Stimulated activated CD8-positive, alpha-beta memory T cell treated with anti-CD3 and anti-CD28 coated beads, Interleukin-7, amount 100 ng/mL, for 24 hours (primary cell): ENCODE results near the gene VCY.
"Not testable (repeated sequence)": the region's sequence is repeated elsewhere in the genome, so short reads cannot be mapped to it uniquely, and the experiment has no call there.

Experiments used
- DNase-seq: peaks from one replicate; pipeline ENCODE4 v3.0.0-alpha.2; 2020; ENCODE audit warnings: low read depth

VCY gene

GRCh38 chrY:13986373-13986772, at the start of gene VCY:
Gene VCY, minus strand, starts transcription at chrY:13986473. Its CDS starts 33 bp downstream, at chrY:13986440.
- not testable (repeated sequence) for DNase-seq

GRCh38 chrY:14030395-14030794, 44.1 kb upstream of the VCY start:
- not testable (repeated sequence) for DNase-seq

GRCh38 chrY:14011916-14012315, 25.6 kb upstream of the VCY start:
- DNase-seq, result not testable (repeated sequence)

GRCh38 chrY:13942406-13942805, 43.9 kb downstream of the VCY start:
- not testable (repeated sequence) for DNase-seq
